ENCODE measurements around the gene MTHFD2L.

DNA sequence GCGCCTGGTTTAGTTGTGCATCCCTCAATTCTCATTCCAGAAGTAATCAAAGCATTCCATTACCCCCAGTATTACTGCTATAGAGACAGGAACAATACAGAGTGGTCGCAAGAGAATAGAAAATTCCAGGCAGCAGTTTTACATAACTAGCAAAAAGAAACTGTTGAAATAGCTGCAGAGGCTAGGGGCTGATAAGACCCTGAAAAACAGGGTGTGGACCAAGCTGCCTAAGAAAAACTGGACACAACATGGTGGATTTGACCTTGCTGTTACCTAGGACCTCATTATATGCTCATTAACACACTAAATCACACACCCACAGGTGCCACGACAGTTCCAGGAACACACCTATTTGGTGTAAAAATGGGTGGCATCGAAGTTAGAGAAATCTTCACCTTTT, 165.7 kb downstream of the MTHFD2L start:
- TF ChIP-seq, protein P1, sequence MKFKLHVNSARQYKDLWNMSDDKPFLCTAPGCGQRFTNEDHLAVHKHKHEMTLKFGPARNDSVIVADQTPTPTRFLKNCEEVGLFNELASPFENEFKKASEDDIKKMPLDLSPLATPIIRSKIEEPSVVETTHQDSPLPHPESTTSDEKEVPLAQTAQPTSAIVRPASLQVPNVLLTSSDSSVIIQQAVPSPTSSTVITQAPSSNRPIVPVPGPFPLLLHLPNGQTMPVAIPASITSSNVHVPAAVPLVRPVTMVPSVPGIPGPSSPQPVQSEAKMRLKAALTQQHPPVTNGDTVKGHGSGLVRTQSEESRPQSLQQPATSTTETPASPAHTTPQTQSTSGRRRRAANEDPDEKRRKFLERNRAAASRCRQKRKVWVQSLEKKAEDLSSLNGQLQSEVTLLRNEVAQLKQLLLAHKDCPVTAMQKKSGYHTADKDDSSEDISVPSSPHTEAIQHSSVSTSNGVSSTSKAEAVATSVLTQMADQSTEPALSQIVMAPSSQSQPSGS (CRISPR knock-in tag; IDR thresholded peaks at IDR 0.05) = no peak
- TF ChIP-seq CEBPZ (IDR thresholded peaks at IDR 0.05; ENCODE audit: borderline replicate concordance, low read depth, low read length) = no peak

Data from K562 (cell line).